ENCODE results near the gene DENND6B.

GRCh38 chr22:50286701-50287318 is 40.0 kb downstream of the DENND6B start:
- no peak for TF ChIP-seq CTCF (IDR thresholded peaks at IDR 0.05)
- no peak for TF ChIP-seq POLR2AphosphoS5 (IDR thresholded peaks at IDR 0.05; ENCODE audit: insufficient read depth in 1 of 2, low read depth in 1 of 2)

Measured in vagina (tissue), 2 donors.